DND-41 (cell line): ENCODE measurements around the gene PHKB.

Experiments
- ATAC-seq: fragments of 200-7000 bp; cut with Tn5 transposase; 3 replicates; pipeline ENCODE4 v1.9.1; 2021; ENCODE audit warnings: low read depth; ENCODE audit not compliant: insufficient read depth
- DNase-seq: peaks from one replicate; pipeline ENCODE4 v3.0.0-alpha.2; 2020
- H2AFZ ChIP-seq: 2 replicates; pipeline ENCODE4 v1.6.0; 2012; ENCODE audit warnings: low read depth, low read length
- H3K27ac ChIP-seq: 2 replicates; pipeline ENCODE4 v1.5.1; 2012; ENCODE audit warnings: low read length, inconsistent platforms
- H3K27me3 ChIP-seq: fragments of 200-600 bp; sonication (generic); 2 replicates; pipeline ENCODE4 v1.6.0; 2012; ENCODE audit warnings: low read length, mild to moderate bottlenecking, inconsistent platforms; ENCODE audit not compliant: insufficient read depth, poor library complexity
- H3K36me3 ChIP-seq: 2 replicates; pipeline ENCODE4 v1.5.1; 2012; ENCODE audit warnings: low read length, inconsistent platforms; ENCODE audit not compliant: insufficient read depth
- H3K4me1 ChIP-seq: 2 replicates; pipeline ENCODE4 v1.5.1; 2012; ENCODE audit warnings: mild to moderate bottlenecking, low read length; ENCODE audit not compliant: insufficient read depth
- H3K4me2 ChIP-seq: 2 replicates; pipeline ENCODE4 v1.6.0; 2012; ENCODE audit warnings: mild to moderate bottlenecking, moderate library complexity, low read length, inconsistent platforms; ENCODE audit not compliant: insufficient read depth
- H3K4me3 ChIP-seq, 2 experiments: fragments of 200-600 bp in 1 of 2; shearing (Covaris generic) in 1 of 2; 2 replicates each; pipeline ENCODE4 v1.5.1; 2012 to 2016; ENCODE audit warnings: inconsistent platforms in 2 of 2, low read length in 2 of 2, mild to moderate bottlenecking in 2 of 2, low read depth in 1 of 2, moderate library complexity in 1 of 2
- H3K79me2 ChIP-seq: 2 replicates; pipeline ENCODE4 v1.6.0; 2012; ENCODE audit warnings: low read length, inconsistent platforms; ENCODE audit not compliant: insufficient read depth
- H3K9ac ChIP-seq: 2 replicates; pipeline ENCODE4 v1.6.0; 2012; ENCODE audit warnings: low read depth, mild to moderate bottlenecking, inconsistent platforms, low read length, moderate library complexity
- H3K9me3 ChIP-seq: 2 replicates; pipeline ENCODE4 v1.5.1; 2012; ENCODE audit warnings: low read length, moderate library complexity, mild to moderate bottlenecking, inconsistent platforms; ENCODE audit not compliant: insufficient read depth, severe bottlenecking
- H4K20me1 ChIP-seq: 2 replicates; pipeline ENCODE4 v1.6.0; 2012; ENCODE audit warnings: low read length; ENCODE audit not compliant: insufficient read depth
- EZH2 ChIP-seq: IDR thresholded peaks from 3 replicates; pipeline ENCODE4 v1.6.1; 2012; ENCODE audit warnings: borderline replicate concordance, low read depth, mild to moderate bottlenecking, moderate library complexity, low read length, inconsistent platforms; ENCODE audit not compliant: severe bottlenecking
- TF ChIP-seq, protein P1 (sequence below): IDR thresholded peaks from 2 replicates; pipeline ENCODE4 v1.5.1; 2012; ENCODE audit warnings: borderline replicate concordance, low read length, moderate library complexity, mild to moderate bottlenecking; ENCODE audit not compliant: poor library complexity, severe bottlenecking; ENCODE audit errors: extremely low read depth

The PHKB gene

DNA sequence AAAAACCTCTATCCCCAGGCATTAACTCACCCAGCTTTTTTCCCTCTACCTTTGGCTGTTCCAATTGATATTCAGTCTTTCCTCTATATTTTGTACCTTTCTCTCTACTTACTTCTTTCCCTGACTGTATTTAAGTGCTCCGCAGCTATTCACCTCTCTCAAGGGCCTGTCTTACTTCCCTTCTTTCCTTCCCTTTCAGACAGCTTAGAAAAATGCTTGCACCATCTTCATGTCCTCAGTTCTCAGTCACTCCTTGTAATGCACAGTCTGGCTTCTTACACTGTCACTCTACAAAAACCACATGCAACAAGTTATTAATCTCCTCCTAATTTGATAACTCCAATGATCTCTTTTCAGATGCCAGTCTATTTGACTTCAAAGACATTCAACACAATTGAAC is 163.4 kb downstream of the PHKB start:
- no peak overlapping the region for H3K27ac ChIP-seq
- no peaks in the 10 kb centered on the region for H4K20me1 ChIP-seq
- H3K9ac ChIP-seq = no peak overlapping the region
- ATAC-seq (no peak), DNase-seq (no peak)
- H3K36me3 ChIP-seq = no peaks in the 10 kb centered on the region; the same call in 1 of the 2 replicates
- H3K79me2 ChIP-seq = no peaks in the 10 kb centered on the region
- TF ChIP-seq, protein P1, sequence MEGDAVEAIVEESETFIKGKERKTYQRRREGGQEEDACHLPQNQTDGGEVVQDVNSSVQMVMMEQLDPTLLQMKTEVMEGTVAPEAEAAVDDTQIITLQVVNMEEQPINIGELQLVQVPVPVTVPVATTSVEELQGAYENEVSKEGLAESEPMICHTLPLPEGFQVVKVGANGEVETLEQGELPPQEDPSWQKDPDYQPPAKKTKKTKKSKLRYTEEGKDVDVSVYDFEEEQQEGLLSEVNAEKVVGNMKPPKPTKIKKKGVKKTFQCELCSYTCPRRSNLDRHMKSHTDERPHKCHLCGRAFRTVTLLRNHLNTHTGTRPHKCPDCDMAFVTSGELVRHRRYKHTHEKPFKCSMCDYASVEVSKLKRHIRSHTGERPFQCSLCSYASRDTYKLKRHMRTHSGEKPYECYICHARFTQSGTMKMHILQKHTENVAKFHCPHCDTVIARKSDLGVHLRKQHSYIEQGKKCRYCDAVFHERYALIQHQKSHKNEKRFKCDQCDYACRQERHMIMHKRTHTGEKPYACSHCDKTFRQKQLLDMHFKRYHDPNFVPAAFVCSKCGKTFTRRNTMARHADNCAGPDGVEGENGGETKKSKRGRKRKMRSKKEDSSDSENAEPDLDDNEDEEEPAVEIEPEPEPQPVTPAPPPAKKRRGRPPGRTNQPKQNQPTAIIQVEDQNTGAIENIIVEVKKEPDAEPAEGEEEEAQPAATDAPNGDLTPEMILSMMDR = no peak
- no peak for TF ChIP-seq EZH2
- no peak overlapping the region for H3K4me3 ChIP-seq
- no peak overlapping the region for H2AFZ ChIP-seq
- no peaks in the 10 kb centered on the region for H3K9me3 ChIP-seq
- H3K4me1 ChIP-seq = no peaks in the 10 kb centered on the region
- H3K27me3 ChIP-seq = no peaks in the 10 kb centered on the region
- H3K4me2 ChIP-seq = no peak overlapping the region

DNA sequence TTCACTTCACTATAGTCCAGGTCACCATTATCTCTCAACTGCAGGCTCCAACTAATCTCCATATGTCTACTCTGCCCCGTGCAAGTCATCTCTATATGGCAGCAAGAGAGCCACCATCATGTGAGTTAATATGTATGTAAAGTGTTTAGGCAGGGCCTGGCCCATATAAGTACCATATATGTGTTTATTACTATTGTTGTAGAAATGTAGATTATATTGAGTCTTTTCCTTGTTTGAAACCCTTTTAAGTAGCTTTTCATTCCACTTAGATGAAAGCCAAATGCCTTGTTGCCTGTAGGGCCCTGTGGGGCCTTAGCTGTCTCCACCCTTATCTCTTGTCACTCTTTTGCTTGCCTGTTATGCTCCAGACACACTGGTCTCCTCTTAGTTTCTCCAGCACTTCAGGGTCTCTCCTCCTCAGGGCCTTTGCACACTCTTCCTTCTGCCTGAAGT is 164.0 kb downstream of the PHKB start:
- H3K36me3 ChIP-seq = no peaks in the 10 kb centered on the region; the same call in 1 of the 2 replicates
- no peak overlapping the region for H3K9ac ChIP-seq
- H3K79me2 ChIP-seq = no peaks in the 10 kb centered on the region
- no peak overlapping the region for H3K27ac ChIP-seq
- TF ChIP-seq, protein P1 = no peak
- TF ChIP-seq EZH2 = no peak
- no peaks in the 10 kb centered on the region for H3K9me3 ChIP-seq
- no peak overlapping the region for H2AFZ ChIP-seq
- no peak for ATAC-seq
- H3K4me3 ChIP-seq = no peak overlapping the region
- H3K4me1 ChIP-seq = no peaks in the 10 kb centered on the region
- no peak for DNase-seq
- H3K27me3 ChIP-seq = no peaks in the 10 kb centered on the region
- H4K20me1 ChIP-seq = no peaks in the 10 kb centered on the region
- H3K4me2 ChIP-seq = no peak overlapping the region

DNA sequence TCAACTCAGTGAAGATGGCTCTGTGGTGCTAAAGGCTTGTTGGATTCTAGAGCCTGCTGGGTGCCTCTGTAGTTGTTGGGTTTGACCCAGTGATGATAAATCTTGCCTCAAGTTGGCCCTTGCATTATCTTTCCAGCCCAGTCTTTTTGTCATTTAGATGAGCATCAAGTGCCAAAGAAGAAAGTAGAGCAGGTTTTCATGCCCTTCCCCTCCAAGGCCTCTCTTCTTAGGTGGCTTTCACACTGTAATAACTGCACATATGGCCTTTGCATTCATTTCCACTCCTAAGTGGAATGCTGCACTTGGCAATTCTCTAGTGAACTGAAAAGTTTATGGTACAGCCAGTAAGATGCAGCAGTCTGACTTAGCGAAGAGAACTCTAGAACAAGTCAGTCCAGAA is 165.1 kb downstream of the PHKB start:
- Histone ChIP-seq H4K20me1 (no peaks in the 10 kb centered on the region), H3K9me3 (no peaks in the 10 kb centered on the region), H3K4me3 (no peak overlapping the region), H2AFZ (no peak overlapping the region), H3K4me2 (no peak overlapping the region), H3K9ac (no peak overlapping the region), H3K27ac (no peak overlapping the region), H3K4me1 (no peaks in the 10 kb centered on the region), H3K79me2 (no peaks in the 10 kb centered on the region), H3K36me3 (no peaks in the 10 kb centered on the region; the same call in 1 of the 2 replicates), H3K27me3 (no peaks in the 10 kb centered on the region)
- ATAC-seq (no peak), DNase-seq (no peak)
- TF ChIP-seq EZH2 = no peak
- TF ChIP-seq, protein P1 = no peak

DNA sequence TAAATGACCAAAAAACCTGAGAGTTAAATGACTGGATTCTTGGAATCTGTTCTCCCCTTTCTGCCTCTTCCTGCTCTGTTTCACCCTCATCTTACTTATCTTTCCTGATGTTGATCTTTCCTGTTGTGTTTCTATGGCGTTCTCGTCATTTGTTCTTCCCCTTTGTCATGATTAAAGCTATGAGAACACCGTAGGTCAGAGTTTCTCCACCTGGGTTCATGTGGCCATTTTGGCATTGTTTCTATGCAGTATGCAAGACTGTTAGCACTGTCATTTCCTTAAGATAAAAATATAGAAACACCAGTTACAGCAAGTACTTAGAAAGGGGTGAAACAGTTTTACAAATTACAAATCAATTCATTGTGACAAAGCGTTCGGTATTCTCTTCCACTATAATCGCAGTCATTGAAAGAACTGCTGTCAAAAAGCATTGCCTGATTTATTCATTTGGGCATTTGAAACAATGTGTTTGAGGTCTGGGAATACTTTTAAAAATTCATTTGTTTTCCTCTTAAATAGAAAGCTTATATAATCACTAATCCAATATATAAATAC is 166.0 kb downstream of the PHKB start:
- Histone ChIP-seq H3K27me3 (no peaks in the 10 kb centered on the region), H2AFZ (no peak overlapping the region), H3K36me3 (no peaks in the 10 kb centered on the region; the same call in 1 of the 2 replicates), H3K79me2 (no peaks in the 10 kb centered on the region), H3K4me1 (no peaks in the 10 kb centered on the region), H4K20me1 (no peaks in the 10 kb centered on the region), H3K4me3 (no peak overlapping the region), H3K9me3 (no peaks in the 10 kb centered on the region), H3K27ac (no peak overlapping the region), H3K4me2 (no peak overlapping the region), H3K9ac (no peak overlapping the region)
- DNase-seq (no peak), ATAC-seq (no peak)
- TF ChIP-seq, protein P1 = no peak
- TF ChIP-seq EZH2 = no peak
